ENCODE measurements around the gene ERLIN1.

ERLIN1 gene

DNA sequence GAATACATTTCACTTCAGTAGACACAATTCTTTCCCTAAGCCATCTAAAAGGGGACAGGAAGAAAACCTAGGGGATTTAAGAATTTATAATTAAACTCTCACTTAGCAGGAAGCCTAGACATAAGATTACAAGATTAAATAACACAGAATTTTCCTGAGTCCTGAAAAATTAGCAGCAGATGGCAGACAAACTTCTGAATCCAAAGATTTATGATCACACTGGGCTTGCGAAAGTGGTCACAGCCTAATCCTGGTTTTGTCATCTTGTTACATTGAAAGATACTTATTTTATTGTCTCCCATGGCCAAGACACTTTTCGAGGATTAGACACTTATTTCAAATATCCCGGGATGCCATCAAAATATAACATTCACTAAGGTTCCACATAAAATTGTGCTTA lies 2.9 kb downstream of the ERLIN1 start:
- Histone ChIP-seq H3K79me1 (ENCODE audit: low read depth, low read length) (no peaks in the 10 kb centered on the region), H4K8ac (ENCODE audit: low read depth, low read length) (no peak overlapping the region), H3K14ac (ENCODE audit: low read length) (no peak overlapping the region), H2AFZ (ENCODE audit: low read length) (no peak overlapping the region), H3K27me3 (ENCODE audit: control insufficient read depth in 3 of 3, insufficient read depth in 3 of 3, low read depth in 1 of 3, low read length in 3 of 3) (no peaks in the 10 kb centered on the region), H3K36me3 (replicated peaks in 1 of 2; ENCODE audit: control insufficient read depth in 2 of 2, insufficient read depth in 2 of 2, low read length in 2 of 2) (peaks cover 2 to 71% of the 10 kb centered on the region in 2 donors), H2BK12ac (ENCODE audit: low read length) (no peak overlapping the region), H3K4me1 (ENCODE audit: control insufficient read depth in 2 of 2, insufficient read depth in 1 of 2, low read depth in 1 of 2, low read length in 2 of 2) (peaks cover 2 to 13% of the 10 kb centered on the region in 2 donors), H3K4me3 (ENCODE audit: low read length in 2 of 2) (no peak overlapping the region), H3K4ac (ENCODE audit: low read length) (no peak overlapping the region), H3K27ac (replicated peaks; ENCODE audit: low read length) (no peak overlapping the region), H2BK5ac (ENCODE audit: low read length) (no peak overlapping the region), H3K9ac (ENCODE audit: low read depth, low read length, poor library complexity) (no peak overlapping the region), H3K9me3 (replicated peaks in 1 of 2; ENCODE audit: control insufficient read depth in 2 of 2, insufficient read depth in 1 of 2, low read depth in 1 of 2, low read length in 2 of 2) (peaks cover 0 to 8% of the 10 kb centered on the region in 2 donors), H3K23ac (ENCODE audit: low read depth, low read length, poor library complexity) (no peak overlapping the region), H2BK120ac (ENCODE audit: low read depth, low read length) (no peak overlapping the region), H3K4me2 (ENCODE audit: insufficient read depth, low read length, poor library complexity, severe bottlenecking) (no peak overlapping the region), H4K91ac (ENCODE audit: low read depth, low read length, poor library complexity) (no peak overlapping the region), H2BK15ac (ENCODE audit: low read length) (no peak overlapping the region), H2AK5ac (ENCODE audit: low read depth, low read length) (no peak overlapping the region), H3K18ac (ENCODE audit: low read length) (no peak overlapping the region)
- DNase-seq (ENCODE audit: low spot score), result no peak
- no CpG with 5 or more reads among the region's 3 CpGs for WGBS, 2 donors (ENCODE audit: extremely low coverage in 2 of 2, insufficient read length in 2 of 2, insufficient replicate concordance in 1 of 2)

DNA sequence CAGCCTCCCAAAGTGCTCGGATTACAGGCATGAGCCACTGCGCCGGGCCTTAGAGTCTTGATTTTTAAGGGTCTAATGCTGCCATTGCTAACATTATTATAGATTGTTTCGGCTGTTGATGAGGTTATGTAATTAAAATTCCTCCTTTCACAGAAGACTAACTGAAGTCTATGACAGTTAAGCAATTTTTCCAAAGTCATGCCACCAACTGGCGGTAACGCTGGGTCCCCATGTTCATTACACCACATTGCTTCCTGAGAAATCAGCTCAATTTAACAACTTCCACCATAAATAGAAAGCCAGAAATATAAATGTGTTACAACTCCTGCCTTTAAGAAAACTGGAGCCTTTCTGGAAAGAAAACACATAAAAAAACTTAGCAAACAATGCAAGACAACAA lies 3.5 kb downstream of the ERLIN1 start:
- Histone ChIP-seq H2BK12ac (ENCODE audit: low read length) (no peak overlapping the region), H3K79me1 (ENCODE audit: low read depth, low read length) (no peaks in the 10 kb centered on the region), H2BK15ac (ENCODE audit: low read length) (no peak overlapping the region), H3K23ac (ENCODE audit: low read depth, low read length, poor library complexity) (no peak overlapping the region), H4K8ac (ENCODE audit: low read depth, low read length) (no peak overlapping the region), H3K4me1 (ENCODE audit: control insufficient read depth in 2 of 2, insufficient read depth in 1 of 2, low read depth in 1 of 2, low read length in 2 of 2) (peaks cover 2 to 13% of the 10 kb centered on the region in 2 donors), H3K9ac (ENCODE audit: low read depth, low read length, poor library complexity) (no peak overlapping the region), H3K9me3 (replicated peaks in 1 of 2; ENCODE audit: control insufficient read depth in 2 of 2, insufficient read depth in 1 of 2, low read depth in 1 of 2, low read length in 2 of 2) (peaks cover 0 to 4% of the 10 kb centered on the region in 2 donors), H3K4me3 (ENCODE audit: low read length in 2 of 2) (no peak overlapping the region), H3K14ac (ENCODE audit: low read length) (no peak overlapping the region), H3K4me2 (ENCODE audit: insufficient read depth, low read length, poor library complexity, severe bottlenecking) (no peak overlapping the region), H3K18ac (ENCODE audit: low read length) (no peak overlapping the region), H2AFZ (ENCODE audit: low read length) (no peak overlapping the region), H2BK5ac (ENCODE audit: low read length) (no peak overlapping the region), H2BK120ac (ENCODE audit: low read depth, low read length) (no peak overlapping the region), H3K27me3 (ENCODE audit: control insufficient read depth in 3 of 3, insufficient read depth in 3 of 3, low read depth in 1 of 3, low read length in 3 of 3) (no peaks in the 10 kb centered on the region), H3K36me3 (replicated peaks in 1 of 2; ENCODE audit: control insufficient read depth in 2 of 2, insufficient read depth in 2 of 2, low read length in 2 of 2) (peaks cover 2 to 71% of the 10 kb centered on the region in 2 donors), H3K27ac (replicated peaks; ENCODE audit: low read length) (no peak overlapping the region), H3K4ac (ENCODE audit: low read length) (no peak overlapping the region), H2AK5ac (ENCODE audit: low read depth, low read length) (no peak overlapping the region), H4K91ac (ENCODE audit: low read depth, low read length, poor library complexity) (no peak overlapping the region)
- WGBS, 2 donors (ENCODE audit: extremely low coverage in 2 of 2, insufficient read length in 2 of 2, insufficient replicate concordance in 1 of 2), result no CpG with 5 or more reads among the region's 6 CpGs
- no peak for DNase-seq (ENCODE audit: low spot score)

DNA sequence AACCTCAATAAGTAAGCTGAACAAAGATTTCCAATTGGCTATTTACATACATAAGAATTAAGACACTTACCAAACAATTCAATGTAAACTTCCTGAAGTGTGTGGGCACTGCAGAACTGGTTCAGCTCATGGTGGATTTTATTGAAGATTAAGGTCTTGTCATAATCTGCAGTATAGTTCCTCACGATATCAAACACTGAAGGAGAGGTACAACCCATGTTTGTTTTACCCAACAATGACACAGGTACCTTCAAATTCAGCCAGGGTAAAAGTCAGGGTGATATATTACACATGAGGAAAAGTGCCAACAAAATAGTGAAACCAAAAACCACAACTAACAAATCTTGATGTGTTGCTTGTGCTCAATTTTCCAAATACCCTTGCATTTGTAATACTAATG lies 10.0 kb downstream of the ERLIN1 start:
- H2AFZ ChIP-seq (ENCODE audit: low read length), result no peak overlapping the region
- H2BK120ac ChIP-seq (ENCODE audit: low read depth, low read length), result no peak overlapping the region
- H4K8ac ChIP-seq (ENCODE audit: low read depth, low read length), result no peak overlapping the region
- no peaks in the 10 kb centered on the region for H3K4me1 ChIP-seq (ENCODE audit: control insufficient read depth in 2 of 2, insufficient read depth in 1 of 2, low read depth in 1 of 2, low read length in 2 of 2)
- DNase-seq (ENCODE audit: low spot score), result no peak
- no peak overlapping the region for H2BK5ac ChIP-seq (ENCODE audit: low read length)
- H3K27ac ChIP-seq (replicated peaks; ENCODE audit: low read length), result no peak overlapping the region
- no peak overlapping the region for H3K4me3 ChIP-seq (ENCODE audit: low read length in 2 of 2)
- H3K4ac ChIP-seq (ENCODE audit: low read length), result no peak overlapping the region
- H2AK5ac ChIP-seq (ENCODE audit: low read depth, low read length), result no peak overlapping the region
- no peak overlapping the region for H3K14ac ChIP-seq (ENCODE audit: low read length)
- no peak overlapping the region for H3K4me2 ChIP-seq (ENCODE audit: insufficient read depth, low read length, poor library complexity, severe bottlenecking)
- no peak overlapping the region for H2BK15ac ChIP-seq (ENCODE audit: low read length)
- peaks cover 10 to 99% of the 10 kb centered on the region in 2 donors for H3K36me3 ChIP-seq (replicated peaks in 1 of 2; ENCODE audit: control insufficient read depth in 2 of 2, insufficient read depth in 2 of 2, low read length in 2 of 2)
- H3K79me1 ChIP-seq (ENCODE audit: low read depth, low read length), result no peaks in the 10 kb centered on the region
- no peak overlapping the region for H4K91ac ChIP-seq (ENCODE audit: low read depth, low read length, poor library complexity)
- H3K9ac ChIP-seq (ENCODE audit: low read depth, low read length, poor library complexity), result no peak overlapping the region
- no peak overlapping the region for H2BK12ac ChIP-seq (ENCODE audit: low read length)
- H3K18ac ChIP-seq (ENCODE audit: low read length), result no peak overlapping the region
- H3K23ac ChIP-seq (ENCODE audit: low read depth, low read length, poor library complexity), result no peak overlapping the region
- no CpG with 5 or more reads among the region's 1 CpG for WGBS, 2 donors (ENCODE audit: extremely low coverage in 2 of 2, insufficient read length in 2 of 2, insufficient replicate concordance in 1 of 2)
- peaks cover 0 to 17% of the 10 kb centered on the region in 2 donors for H3K9me3 ChIP-seq (replicated peaks in 1 of 2; ENCODE audit: control insufficient read depth in 2 of 2, insufficient read depth in 1 of 2, low read depth in 1 of 2, low read length in 2 of 2)
- H3K27me3 ChIP-seq (ENCODE audit: control insufficient read depth in 3 of 3, insufficient read depth in 3 of 3, low read depth in 1 of 3, low read length in 3 of 3), result no peaks in the 10 kb centered on the region

DNA sequence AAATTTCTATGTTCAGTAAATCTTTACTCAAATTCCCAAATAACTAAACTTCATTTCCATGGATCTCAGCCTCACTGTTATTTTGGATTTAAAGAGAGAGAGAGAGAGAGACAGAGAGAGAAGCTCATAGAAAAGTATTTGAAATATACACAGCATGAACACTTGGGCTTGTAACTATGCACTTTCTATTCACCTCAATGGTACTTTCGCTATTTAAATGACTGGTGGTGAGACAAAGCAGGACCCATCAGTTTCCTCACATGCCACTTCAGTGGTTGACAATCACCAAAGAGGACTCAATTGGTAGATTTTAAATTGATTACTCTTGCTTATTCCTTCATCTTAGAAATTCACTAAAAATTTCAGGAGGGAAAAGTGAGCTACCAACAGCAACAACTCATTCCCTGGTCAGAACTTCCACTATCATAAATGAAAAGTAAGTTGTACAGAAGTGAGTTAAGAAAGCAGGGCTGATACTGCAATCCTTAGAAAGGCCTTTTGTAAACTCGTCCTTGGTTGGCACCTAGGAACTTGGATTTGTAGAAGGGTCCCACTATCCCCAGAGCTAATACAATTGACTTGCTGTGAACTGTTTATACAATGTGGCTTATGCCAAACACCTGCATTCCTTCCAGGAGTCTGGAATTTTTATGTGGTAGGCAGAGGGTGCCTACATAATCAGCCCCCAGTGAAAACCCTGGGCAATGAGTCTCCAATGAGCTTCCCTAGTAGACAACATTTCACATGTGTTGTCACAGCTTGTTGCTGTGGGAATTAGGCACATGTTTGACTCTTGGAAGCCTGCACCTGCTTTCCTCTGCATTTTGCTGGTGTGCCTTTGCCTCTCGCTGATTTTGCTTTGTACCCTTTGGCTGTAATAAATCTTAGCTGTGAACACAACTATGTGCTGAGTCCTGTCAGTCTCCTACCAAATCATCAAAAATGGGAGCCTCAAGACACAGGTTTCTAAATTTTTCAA lies 10.8 kb downstream of the ERLIN1 start:
- no peak overlapping the region for H2AK5ac ChIP-seq (ENCODE audit: low read depth, low read length)
- peaks cover 0 to 17% of the 10 kb centered on the region in 2 donors for H3K9me3 ChIP-seq (replicated peaks in 1 of 2; ENCODE audit: control insufficient read depth in 2 of 2, insufficient read depth in 1 of 2, low read depth in 1 of 2, low read length in 2 of 2)
- no peak overlapping the region for H2BK120ac ChIP-seq (ENCODE audit: low read depth, low read length)
- H2BK5ac ChIP-seq (ENCODE audit: low read length), result no peak overlapping the region
- WGBS, 2 donors (ENCODE audit: extremely low coverage in 2 of 2, insufficient read length in 2 of 2, insufficient replicate concordance in 1 of 2), result no CpG with 5 or more reads among the region's 3 CpGs
- H3K27ac ChIP-seq (replicated peaks; ENCODE audit: low read length), result no peak overlapping the region
- H3K4me1 ChIP-seq (ENCODE audit: control insufficient read depth in 2 of 2, insufficient read depth in 1 of 2, low read depth in 1 of 2, low read length in 2 of 2), result no peaks in the 10 kb centered on the region
- H2AFZ ChIP-seq (ENCODE audit: low read length), result no peak overlapping the region
- H3K27me3 ChIP-seq (ENCODE audit: control insufficient read depth in 3 of 3, insufficient read depth in 3 of 3, low read depth in 1 of 3, low read length in 3 of 3), result no peaks in the 10 kb centered on the region
- H2BK15ac ChIP-seq (ENCODE audit: low read length), result no peak overlapping the region
- no peaks in the 10 kb centered on the region for H3K79me1 ChIP-seq (ENCODE audit: low read depth, low read length)
- no peak overlapping the region for H3K18ac ChIP-seq (ENCODE audit: low read length)
- H3K36me3 ChIP-seq (replicated peaks in 1 of 2; ENCODE audit: control insufficient read depth in 2 of 2, insufficient read depth in 2 of 2, low read length in 2 of 2), result peaks cover 10 to 98% of the 10 kb centered on the region in 2 donors
- no peak overlapping the region for H3K4me3 ChIP-seq (ENCODE audit: low read length in 2 of 2)
- H4K91ac ChIP-seq (ENCODE audit: low read depth, low read length, poor library complexity), result no peak overlapping the region
- H2BK12ac ChIP-seq (ENCODE audit: low read length), result no peak overlapping the region
- no peak overlapping the region for H3K14ac ChIP-seq (ENCODE audit: low read length)
- no peak overlapping the region for H3K9ac ChIP-seq (ENCODE audit: low read depth, low read length, poor library complexity)
- H3K23ac ChIP-seq (ENCODE audit: low read depth, low read length, poor library complexity), result no peak overlapping the region
- H4K8ac ChIP-seq (ENCODE audit: low read depth, low read length), result no peak overlapping the region
- no peak overlapping the region for H3K4me2 ChIP-seq (ENCODE audit: insufficient read depth, low read length, poor library complexity, severe bottlenecking)
- no peak overlapping the region for H3K4ac ChIP-seq (ENCODE audit: low read length)
- DNase-seq (ENCODE audit: low spot score), result no peak

All from neuronal stem cell (in vitro differentiated cells).